CD4-positive, alpha-beta T cell treated with Interleukin-17A for 1 hour (primary cell): ENCODE measurements around the gene PRR15L.

ENCODE experiments used
- DNase-seq: peaks from one replicate; pipeline ENCODE4 v3.0.0-alpha.2; 2020

Gene PRR15L

GRCh38 chr17:47987240-47987835 is 29.7 kb upstream of the PRR15L start:
- no peak for DNase-seq

GRCh38 chr17:47986520-47986919 is 28.8 kb upstream of the PRR15L start:
- DNase-seq, result no peak

GRCh38 chr17:47983492-47984223 is 26.0 kb upstream of the PRR15L start:
- no peak for DNase-seq

GRCh38 chr17:47982645-47983390 is 25.1 kb upstream of the PRR15L start:
- no peak for DNase-seq

GRCh38 chr17:47982091-47982617 is 24.5 kb upstream of the PRR15L start:
- DNase-seq, result no peak

GRCh38 chr17:47981462-47981861 is 23.8 kb upstream of the PRR15L start:
- DNase-seq, result peak; percentile 14

- DNase-seq, result no peak
These were observed 22.9 kb upstream of the PRR15L start for GRCh38 chr17:47980541-47980940.

GRCh38 chr17:47978324-47978723 is 20.6 kb upstream of the PRR15L start:
- peak; percentile 59 for DNase-seq

- DNase-seq, result no peak
These were observed 18.1 kb upstream of the PRR15L start for GRCh38 chr17:47975823-47976205.

GRCh38 chr17:47975189-47975822 is 17.6 kb upstream of the PRR15L start:
- DNase-seq, result no peak

- no peak for DNase-seq
These were observed 15.9 kb upstream of the PRR15L start for GRCh38 chr17:47973541-47973940.

GRCh38 chr17:47970725-47971499 is 13.2 kb upstream of the PRR15L start, which contains the start of gene CDK5RAP3:
Gene CDK5RAP3 (plus strand): TSS chr17:47971113. CDS start chr17:47971147, 34 bp downstream.
- DNase-seq, result peak; percentile 99

GRCh38 chr17:47969930-47970724 is 12.4 kb upstream of the PRR15L start:
- DNase-seq, result no peak

GRCh38 chr17:47968836-47969235 is 11.2 kb upstream of the PRR15L start:
- DNase-seq, result no peak

GRCh38 chr17:47967607-47968252 is 10.0 kb upstream of the PRR15L start:
- no peak for DNase-seq

- no peak for DNase-seq
These were observed 8.4 kb upstream of the PRR15L start for GRCh38 chr17:47966079-47966519.

- no peak for DNase-seq
These were observed 7.2 kb upstream of the PRR15L start for GRCh38 chr17:47964856-47965255.

GRCh38 chr17:47962901-47963300 is 5.2 kb upstream of the PRR15L start:
- no peak for DNase-seq

- DNase-seq, result no peak
These were observed 3.7 kb upstream of the PRR15L start for GRCh38 chr17:47961406-47961805.

GRCh38 chr17:47959825-47960655 is 2.4 kb upstream of the PRR15L start:
- no peak for DNase-seq
